Endodermal cell (in vitro differentiated cells): ENCODE data around the gene ROR1. TPM values are rescaled to one million over a fixed set of nuclear protein-coding genes. Genes with fewer than 3 reads are reported as not detected.

ENCODE experiments used
- DNase-seq: peaks from one replicate; pipeline ENCODE4 v3.0.0-alpha.2; 2017
- H3K27ac ChIP-seq: 2 replicates; pipeline ENCODE4 v1.5.1; 2013; ENCODE audit warnings: mild to moderate bottlenecking, low read depth, low read length, moderate library complexity
- H3K27me3 ChIP-seq: 2 replicates; pipeline ENCODE4 v1.6.1; 2013; ENCODE audit warnings: mild to moderate bottlenecking, low read length, moderate library complexity; ENCODE audit not compliant: insufficient read depth, control insufficient read depth, poor library complexity, severe bottlenecking
- H3K36me3 ChIP-seq: 2 replicates; pipeline ENCODE4 v1.7.0; 2013; ENCODE audit warnings: mild to moderate bottlenecking, low read length, moderate library complexity; ENCODE audit not compliant: control insufficient read depth, insufficient read depth
- H3K4me1 ChIP-seq: one replicate; pipeline ENCODE4 v1.7.0; 2013; ENCODE audit warnings: low read length; ENCODE audit not compliant: control insufficient read depth, insufficient read depth
- H3K4me3 ChIP-seq: 2 replicates; pipeline ENCODE4 v1.5.1; 2013; ENCODE audit warnings: mild to moderate bottlenecking, low read length, moderate library complexity
- H3K9ac ChIP-seq: 2 replicates; pipeline ENCODE4 v1.6.1; 2013; ENCODE audit warnings: mild to moderate bottlenecking, low read length, moderate library complexity; ENCODE audit not compliant: poor library complexity, severe bottlenecking; ENCODE audit errors: extremely low read depth
- H3K9me3 ChIP-seq: 2 replicates; pipeline ENCODE4 v1.6.1; 2013; ENCODE audit warnings: mild to moderate bottlenecking, low read length, moderate library complexity; ENCODE audit not compliant: control insufficient read depth
- H3K27ac Mint-ChIP-seq: 2 replicates; pipeline ENCODE4 v1.8.0; 2020; ENCODE audit warnings: mixed read lengths
- H3K27me3 Mint-ChIP-seq: 2 replicates; pipeline ENCODE4 v1.8.0; 2021; ENCODE audit warnings: mild to moderate bottlenecking, mixed read lengths; ENCODE audit not compliant: insufficient read depth
- H3K36me3 Mint-ChIP-seq: 2 replicates; pipeline ENCODE4 v1.8.0; 2020; ENCODE audit warnings: low read depth, mixed read lengths
- H3K4me1 Mint-ChIP-seq: 2 replicates; pipeline ENCODE4 v1.8.0; 2020; ENCODE audit warnings: mixed read lengths
- H3K4me3 Mint-ChIP-seq: 2 replicates; pipeline ENCODE4 v1.8.0; 2020; ENCODE audit warnings: mild to moderate bottlenecking, moderate library complexity, mixed read lengths
- H3K9me3 Mint-ChIP-seq: 2 replicates; pipeline ENCODE4 v1.8.0; 2020; ENCODE audit warnings: mild to moderate bottlenecking, mixed read lengths
- WGBS, 2 experiments: methylation state at CpG; one replicate each; pipeline versions ENCODE4 v1.1.5 to v1.1.7; 2013; ENCODE audit warnings: missing lambda C conversion rate in 2 of 2, mixed read lengths in 1 of 2; ENCODE audit not compliant: insufficient coverage in 1 of 2, insufficient read length in 1 of 2; 5-methylcytosine and 5-hydroxymethylcytosine counted together
- total RNA-seq, 2 donors: library from RNA; stranded (reverse); fragmentation: NEBNext Ultra II Directional in 1 of 2; extraction: Animal tissue kit (Norgen Biotek cat#: 25700) in 1 of 2; gene quantifications; 2 replicates in 1 of 2; 3 replicates in 1 of 2; pipeline ENCODE4 v1.2.1, GENCODE V29; 2021
- TF ChIP-seq, protein P1 (sequence below): fragments of 200-600 bp; sonication (generic); conservative IDR thresholded peaks from 2 replicates; pipeline ENCODE4 v1.5.0; 2021; ENCODE audit warnings: antibody characterized with exemption, mild to moderate bottlenecking

The ROR1 gene
- total RNA-seq, 2 donors from 2014 or later, result 77.4 to 77.9 TPM

DNA sequence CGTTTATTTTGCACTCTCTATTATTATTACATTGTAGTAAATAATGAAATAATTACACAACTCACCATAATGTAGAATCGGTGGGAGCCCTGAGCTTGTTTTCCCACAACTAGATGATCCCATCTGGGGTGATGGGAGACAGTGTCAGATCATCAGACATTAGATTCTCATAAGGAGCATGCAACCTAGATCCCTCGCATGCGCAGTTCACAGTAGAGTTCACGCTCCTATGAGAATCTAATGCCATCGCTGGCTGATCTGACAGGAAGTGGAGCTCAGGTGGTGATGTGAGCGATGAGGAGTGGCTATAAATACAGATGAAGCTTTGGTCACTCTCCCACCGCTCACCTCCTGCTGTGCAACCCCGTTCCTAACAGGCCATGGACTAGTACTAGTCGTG is 112.1 kb downstream of the ROR1 start:
- 95 to 98% methylated on average over 8 to 9 of the region's 10 CpGs for WGBS, 2 experiments
- no peaks in the 10 kb centered on the region for H3K9me3 Mint-ChIP-seq
- H3K4me3 Mint-ChIP-seq, result no peak overlapping the region

DNA sequence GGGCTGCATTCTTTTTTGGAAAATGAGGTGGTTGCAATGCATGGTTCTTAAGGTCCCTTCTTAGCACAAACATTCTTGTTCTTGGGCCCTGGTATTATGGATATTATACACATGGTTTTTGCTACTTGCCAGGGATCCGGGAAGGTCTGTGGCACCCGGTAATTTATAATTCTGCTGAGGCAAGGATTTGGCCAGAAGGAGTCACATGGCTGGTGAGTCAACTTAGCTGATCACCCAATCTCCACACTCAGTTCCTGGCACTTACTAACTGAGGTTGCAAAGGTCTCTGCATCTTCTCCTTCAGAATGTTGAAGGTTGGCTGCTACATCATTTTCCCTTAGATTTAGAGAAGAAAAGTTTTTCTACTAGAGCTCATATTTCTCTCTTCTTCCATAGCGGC is 112.5 kb downstream of the ROR1 start:
- DNase-seq, result no peak
- Mint-ChIP-seq H3K36me3 (peaks cover 8% of the 10 kb centered on the region), H3K9me3 (no peaks in the 10 kb centered on the region), H3K27ac (no peak overlapping the region), H3K27me3 (no peaks in the 10 kb centered on the region), H3K4me1 (peaks cover 29% of the 10 kb centered on the region), H3K4me3 (no peak overlapping the region)
- H3K4me1 ChIP-seq, result peaks cover 11% of the 10 kb centered on the region
- no peak overlapping the region for H3K27ac ChIP-seq
- no peaks in the 10 kb centered on the region for H3K27me3 ChIP-seq
- H3K36me3 ChIP-seq, result peaks cover 6% of the 10 kb centered on the region
- H3K9me3 ChIP-seq, result no peaks in the 10 kb centered on the region
- no peak overlapping the region for H3K9ac ChIP-seq
- H3K4me3 ChIP-seq, result no peak overlapping the region
- WGBS, 2 experiments, result 88 to 93% methylated on average over 2 to 3 of the region's 3 CpGs
- TF ChIP-seq, protein P1, sequence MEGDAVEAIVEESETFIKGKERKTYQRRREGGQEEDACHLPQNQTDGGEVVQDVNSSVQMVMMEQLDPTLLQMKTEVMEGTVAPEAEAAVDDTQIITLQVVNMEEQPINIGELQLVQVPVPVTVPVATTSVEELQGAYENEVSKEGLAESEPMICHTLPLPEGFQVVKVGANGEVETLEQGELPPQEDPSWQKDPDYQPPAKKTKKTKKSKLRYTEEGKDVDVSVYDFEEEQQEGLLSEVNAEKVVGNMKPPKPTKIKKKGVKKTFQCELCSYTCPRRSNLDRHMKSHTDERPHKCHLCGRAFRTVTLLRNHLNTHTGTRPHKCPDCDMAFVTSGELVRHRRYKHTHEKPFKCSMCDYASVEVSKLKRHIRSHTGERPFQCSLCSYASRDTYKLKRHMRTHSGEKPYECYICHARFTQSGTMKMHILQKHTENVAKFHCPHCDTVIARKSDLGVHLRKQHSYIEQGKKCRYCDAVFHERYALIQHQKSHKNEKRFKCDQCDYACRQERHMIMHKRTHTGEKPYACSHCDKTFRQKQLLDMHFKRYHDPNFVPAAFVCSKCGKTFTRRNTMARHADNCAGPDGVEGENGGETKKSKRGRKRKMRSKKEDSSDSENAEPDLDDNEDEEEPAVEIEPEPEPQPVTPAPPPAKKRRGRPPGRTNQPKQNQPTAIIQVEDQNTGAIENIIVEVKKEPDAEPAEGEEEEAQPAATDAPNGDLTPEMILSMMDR, result no peak

More for the DNA sequence above, 112.1 kb downstream of the ROR1 start:
- H3K9me3 ChIP-seq, result no peaks in the 10 kb centered on the region
- H3K36me3 ChIP-seq, result peaks cover 6% of the 10 kb centered on the region
- no peak overlapping the region for H3K27ac ChIP-seq
- no peak for DNase-seq
- Mint-ChIP-seq H3K36me3 (peaks cover 8% of the 10 kb centered on the region), H3K27me3 (no peaks in the 10 kb centered on the region), H3K4me1 (peaks cover 29% of the 10 kb centered on the region), H3K27ac (no peak overlapping the region)
- H3K4me3 ChIP-seq, result no peak overlapping the region
- TF ChIP-seq, protein P1, result no peak
- H3K27me3 ChIP-seq, result no peaks in the 10 kb centered on the region
- H3K4me1 ChIP-seq, result peaks cover 11% of the 10 kb centered on the region
- H3K9ac ChIP-seq, result no peak overlapping the region

DNA sequence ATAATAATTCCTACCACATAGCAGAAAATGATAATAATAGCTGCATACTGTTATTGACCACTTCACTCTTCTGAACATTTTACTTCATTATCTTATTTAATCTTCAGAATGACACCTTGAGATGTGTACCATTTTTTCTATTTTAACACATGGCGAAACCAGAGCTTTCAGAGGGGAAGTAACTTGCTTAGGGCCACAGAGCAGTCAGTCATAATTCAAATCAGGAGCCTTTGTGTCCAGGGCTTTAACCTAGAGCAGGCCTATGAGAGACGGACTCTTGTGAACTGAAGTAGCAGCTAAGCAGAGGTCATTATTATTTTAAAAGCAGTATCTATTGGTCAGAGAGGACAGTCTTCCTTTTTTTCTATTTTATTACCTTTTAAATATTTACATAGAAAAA is 114.0 kb downstream of the ROR1 start:
- Mint-ChIP-seq H3K4me3 (no peak overlapping the region), H3K4me1 (peaks cover 32% of the 10 kb centered on the region)
- H3K9me3 ChIP-seq, result no peaks in the 10 kb centered on the region

More for the DNA sequence above, 114.0 kb downstream of the ROR1 start:
- DNase-seq, result no peak
- Mint-ChIP-seq H3K36me3 (peaks cover 8% of the 10 kb centered on the region), H3K27me3 (no peaks in the 10 kb centered on the region), H3K27ac (peak overlapping the region; percentile 52), H3K9me3 (no peaks in the 10 kb centered on the region)
- Histone ChIP-seq H3K36me3 (peaks cover 6% of the 10 kb centered on the region), H3K4me1 (peaks cover 11% of the 10 kb centered on the region), H3K9ac (no peak overlapping the region), H3K4me3 (no peak overlapping the region), H3K27ac (no peak overlapping the region), H3K27me3 (no peaks in the 10 kb centered on the region)
- WGBS, 2 experiments, result 93 to 100% methylated on average over 2 of the region's 2 CpGs
- TF ChIP-seq, protein P1, result no peak
